Spleen (tissue), 11 donors: Measurements from ENCODE around the gene RHOJ. TPM values are rescaled to one million over a fixed set of nuclear protein-coding genes. Genes with fewer than 3 reads are reported as not detected.

Experiments
- DNase-seq: peaks from one replicate; pipeline ENCODE4 v3.0.0-alpha.2; 2020
- H3K27ac ChIP-seq, 8 donors: fragments of 200-600 bp; sonication (generic) in 7 of 8; 1 replicate in 4 of 8; 2 replicates in 4 of 8; pipeline versions ENCODE4 v1.5.0 to v1.8.0; 2016 to 2021; ENCODE audit warnings: inconsistent platforms in 4 of 8, mild to moderate bottlenecking in 4 of 8, moderate library complexity in 1 of 8
- H3K27me3 ChIP-seq, 7 donors: fragments of 200-600 bp; sonication (generic) in 6 of 7; replicated peaks in 1 of 7; 1 replicate in 4 of 7; 2 replicates in 3 of 7; pipeline versions ENCODE4 v1.5.0 to v1.8.0; 2016 to 2021; ENCODE audit warnings: inconsistent platforms in 3 of 7, mild to moderate bottlenecking in 1 of 7
- H3K36me3 ChIP-seq, 6 donors: fragments of 200-600 bp; sonication (generic) in 5 of 6; 1 replicate in 4 of 6; 2 replicates in 2 of 6; pipeline versions ENCODE4 v1.5.0 to v1.8.0; 2016 to 2021; ENCODE audit warnings: inconsistent platforms in 2 of 6
- H3K4me1 ChIP-seq, 6 donors: fragments of 200-600 bp; sonication (generic) in 5 of 6; 1 replicate in 3 of 6; 2 replicates in 3 of 6; pipeline versions ENCODE4 v1.5.0 to v1.8.0; 2016 to 2021; ENCODE audit warnings: inconsistent platforms in 3 of 6
- H3K4me3 ChIP-seq, 8 donors: fragments of 200-600 bp; sonication (generic) in 7 of 8; 1 replicate in 4 of 8; 2 replicates in 4 of 8; pipeline versions ENCODE4 v1.5.0 to v1.8.0; 2016 to 2021; ENCODE audit warnings: inconsistent platforms in 4 of 8, mild to moderate bottlenecking in 4 of 8, moderate library complexity in 2 of 8
- H3K9me3 ChIP-seq, 8 donors: fragments of 200-600 bp; sonication (generic) in 7 of 8; 1 replicate in 4 of 8; 2 replicates in 4 of 8; pipeline versions ENCODE4 v1.5.0 to v1.8.0; 2016 to 2021; ENCODE audit warnings: inconsistent platforms in 4 of 8
- CTCF ChIP-seq, 11 experiments: fragments of 200-600 bp in 7 of 11; fragments of 450-650 bp in 4 of 11; sonication (generic) in 4 of 11; IDR thresholded peaks in 8 of 11; conservative IDR thresholded peaks in 3 of 11; 1 replicate in 7 of 11; 2 replicates in 4 of 11; pipeline versions ENCODE4 v1.4.0 to v1.8.0; 2016 to 2021; ENCODE audit warnings: antibody characterized with exemption in 11 of 11, inconsistent platforms in 4 of 11, mild to moderate bottlenecking in 1 of 11
- POLR2A ChIP-seq, 3 donors: fragments of 450-650 bp; IDR thresholded peaks; one replicate each; pipeline ENCODE4 v1.5.1; 2017; ENCODE audit warnings: antibody characterized with exemption in 3 of 3, mild to moderate bottlenecking in 1 of 3
- POLR2AphosphoS5 ChIP-seq, 3 donors: sonication (generic); formaldehyde crosslinking; IDR thresholded peaks; one replicate each; pipeline ENCODE4 v1.5.1; 2017; ENCODE audit warnings: antibody characterized with exemption in 3 of 3
- WGBS, 5 donors: extraction: QIAGEN DNeasy Blood & Tissue Kit in 3 of 5; methylation state at CpG; one replicate each; pipeline versions ENCODE4 v1.1.5 to v1.1.7; 2013 to 2018; 5-methylcytosine and 5-hydroxymethylcytosine counted together
- intact Hi-C: fragments of 100-400 bp; cut with DNase I; formaldehyde crosslinking; loops from one replicate; pipeline ENCODE4 v1.15.0; 2023; ENCODE audit warnings: low total_unique reads
- polyA plus RNA-seq, 3 donors: library from polyadenylated mRNA; stranded (reverse); fragments of 200-250 nt; gene quantifications; one replicate each; pipeline ENCODE4 v1.2.1, GENCODE V29; 2013
- total RNA-seq, 7 donors: library from RNA; depleted of rRNA in 3 of 7; stranded (reverse); fragments of >200 nt in 3 of 7; fragmentation: NEBNext Ultra II Directional in 4 of 7; extraction: Animal tissue kit (Norgen Biotek cat#: 25700) in 4 of 7; gene quantifications; one replicate each; pipeline versions ENCODE4 v1.1.0 to v1.2.1, GENCODE V29; 2016 to 2021
- donor health status: healthy with polysubstance abuse.
- donor health status: DM: no; HTN: no; CAD: no; lungs with moderate emphysema.
- donor health status: DM: no; HTN: no; CAD: no.
- donor health status: Bipolar disorder and iron deficiency.
- donor health status: healthy.
- donor health status: DM: no; HTN: no; CAD: no.
- donor health status: DM: yes; HTN: yes; CAD: no.

The RHOJ gene
- total and polyA plus RNA-seq, 10 donors = 5.5 to 26.3 (median 14.9) TPM

GRCh38 chr14:63231766-63232165 is 27.5 kb downstream of the RHOJ start:
- Histone ChIP-seq H3K36me3 (no peaks in the 10 kb centered on the region), H3K9me3 (peaks cover 0 to 9% (median 0%) of the 10 kb centered on the region in 8 donors), H3K27ac (no peak overlapping the region), H3K4me3 (no peak overlapping the region), H3K27me3 (no peaks in the 10 kb centered on the region), H3K4me1 (no peaks in the 10 kb centered on the region)
- intact Hi-C loops = no loop called here
- DNase-seq = no peak
- TF ChIP-seq POLR2A (IDR thresholded peaks at IDR 0.05) (no peak), CTCF (IDR thresholded peaks at IDR 0.05 in 8 of 11, conservative IDR thresholded peaks at IDR 0.05 in 3 of 11) (no peak), POLR2AphosphoS5 (IDR thresholded peaks at IDR 0.05) (no peak)
- 79 to 94% (median 88%) methylated on average over 3 of the region's 3 CpGs for WGBS, 5 donors

- no peak for DNase-seq
- TF ChIP-seq CTCF (IDR thresholded peaks at IDR 0.05 in 8 of 11, conservative IDR thresholded peaks at IDR 0.05 in 3 of 11) (no peak), POLR2A (IDR thresholded peaks at IDR 0.05) (no peak), POLR2AphosphoS5 (IDR thresholded peaks at IDR 0.05) (no peak)
- no peak overlapping the region for H3K27ac ChIP-seq
These were observed 33.5 kb downstream of the RHOJ start for GRCh38 chr14:63237791-63238190.

GRCh38 chr14:63240221-63240620 is 36.0 kb downstream of the RHOJ start:
- DNase-seq = no peak
- TF ChIP-seq CTCF (IDR thresholded peaks at IDR 0.05 in 8 of 11, conservative IDR thresholded peaks at IDR 0.05 in 3 of 11) = no peak
- TF ChIP-seq POLR2AphosphoS5 (IDR thresholded peaks at IDR 0.05) = no peak
- no peak for TF ChIP-seq POLR2A (IDR thresholded peaks at IDR 0.05)

More at GRCh38 chr14:63237791-63238190, 33.5 kb downstream of the RHOJ start:
- intact Hi-C loops = no loop called here
- no peak overlapping the region for H3K4me3 ChIP-seq
- no peaks in the 10 kb centered on the region for H3K4me1 ChIP-seq
- H3K27me3 ChIP-seq = no peaks in the 10 kb centered on the region
- H3K9me3 ChIP-seq = no peaks in the 10 kb centered on the region
- WGBS, 5 donors = 82 to 93% (median 88%) methylated on average over 7 of the region's 7 CpGs
- H3K36me3 ChIP-seq = no peaks in the 10 kb centered on the region

GRCh38 chr14:63241096-63241495 is 36.9 kb downstream of the RHOJ start:
- no peaks in the 10 kb centered on the region for H3K4me1 ChIP-seq
- 87 to 93% (median 91%) methylated on average over 4 of the region's 4 CpGs for WGBS, 5 donors
- H3K4me3 ChIP-seq = no peak overlapping the region
- H3K9me3 ChIP-seq = no peaks in the 10 kb centered on the region
- no peaks in the 10 kb centered on the region for H3K27me3 ChIP-seq
- intact Hi-C loops = no loop called here
- no peak overlapping the region for H3K27ac ChIP-seq
- H3K36me3 ChIP-seq = no peaks in the 10 kb centered on the region
- DNase-seq = no peak
- TF ChIP-seq POLR2AphosphoS5 (IDR thresholded peaks at IDR 0.05) (no peak), CTCF (IDR thresholded peaks at IDR 0.05 in 8 of 11, conservative IDR thresholded peaks at IDR 0.05 in 3 of 11) (no peak), POLR2A (IDR thresholded peaks at IDR 0.05) (no peak)

More at GRCh38 chr14:63240221-63240620, 36.0 kb downstream of the RHOJ start:
- 86 to 97% (median 94%) methylated on average over 2 of the region's 2 CpGs for WGBS, 5 donors
- Histone ChIP-seq H3K4me3 (no peak overlapping the region), H3K27me3 (no peaks in the 10 kb centered on the region), H3K4me1 (no peaks in the 10 kb centered on the region), H3K36me3 (no peaks in the 10 kb centered on the region), H3K9me3 (no peaks in the 10 kb centered on the region), H3K27ac (no peak overlapping the region)
- intact Hi-C loops = no loop called here
